ENCODE data around the gene RNF13. TPM values are rescaled to one million over a fixed set of nuclear protein-coding genes. Genes with fewer than 3 reads are reported as not detected.

RNF13 gene
- total RNA-seq, 2 experiments from 2014 or later: 39.1 to 44.1 TPM

GRCh38 chr3:149813367-149814281, 609 bp downstream of the RNF13 start:
- POLR2A ChIA-PET: interaction anchor here (0.7 to 3.2 kb wide), 6 partner anchors 10 to 599 kb away, joined by 3 to 31 read pairs (median 4); partner anchors contain the start of genes COMMD2 and TSC22D2
- peaks cover 19% of the 10 kb centered on the region for H3K4me1 ChIP-seq (ENCODE audit: insufficient read depth, low read length)
- CTCF ChIA-PET: interaction anchor here (0.5 kb wide), 1 partner anchor 858 kb away, joined by 3 read pairs; no protein-coding TSS in a partner anchor

GRCh38 chr3:149815321-149815720, 2.3 kb downstream of the RNF13 start:
- H3K9me3 Mint-ChIP-seq: no peaks in the 10 kb centered on the region
- H3K27me3 ChIP-seq (ENCODE audit: control insufficient read depth in 1 of 2, insufficient read depth in 2 of 2, low read length in 2 of 2): no peaks in the 10 kb centered on the region
- intact Hi-C loops (cut with DNase I, micrococcal nuclease): loop anchor here in 1 of 2 experiments (5.0 to 10.0 kb wide), 4 partner anchors 37 to 949 kb away; partner anchors contain the start of genes GYG1, SIAH2 and TSC22D2
- DNase-seq: peak in 2 of 14 experiments; percentile 26 to 29
- H3K36me3 ChIP-seq (ENCODE audit: insufficient read depth, low read length): no peaks in the 10 kb centered on the region
- no peak overlapping the region for H3K4me3 ChIP-seq (ENCODE audit: low read length)
- H3K4me1 ChIP-seq (ENCODE audit: insufficient read depth, low read length): peaks cover 19% of the 10 kb centered on the region
- CTCF ChIA-PET: no interaction called here
- ATAC-seq (ENCODE audit: poor library complexity): no peak
- H3K36me3 Mint-ChIP-seq (ENCODE audit: low read depth): peaks cover 31% of the 10 kb centered on the region
- H3K4me1 Mint-ChIP-seq (ENCODE audit: low read depth): peaks cover 77% of the 10 kb centered on the region
- TF ChIP-seq CTCF (IDR thresholded peaks at IDR 0.05): no peak
- H3K27ac Mint-ChIP-seq: no peak overlapping the region
- H3K4me3 Mint-ChIP-seq: peak overlapping the region; percentile 98
- H3K9me3 ChIP-seq (ENCODE audit: control insufficient read depth in 1 of 2, insufficient read depth in 1 of 2, low read length in 2 of 2): no peaks in the 10 kb centered on the region
- no peaks in the 10 kb centered on the region for H3K27me3 Mint-ChIP-seq
- H3K27ac ChIP-seq (ENCODE audit: low read depth in 1 of 2, low read length in 2 of 2): no peak overlapping the region
- POLR2A ChIA-PET: interaction anchor here (0.7 to 3.2 kb wide), 2 partner anchors 63 to 156 kb away, joined by 3 to 31 read pairs; partner anchors contain the start of gene COMMD2

More at GRCh38 chr3:149813367-149814281, 609 bp downstream of the RNF13 start:
- no peaks in the 10 kb centered on the region for H3K27me3 ChIP-seq (ENCODE audit: control insufficient read depth in 1 of 2, insufficient read depth in 2 of 2, low read length in 2 of 2)
- H3K27me3 Mint-ChIP-seq: no peaks in the 10 kb centered on the region
- H3K4me3 ChIP-seq (ENCODE audit: low read length): peak overlapping the region; percentile 78
- H3K27ac ChIP-seq (ENCODE audit: low read depth in 1 of 2, low read length in 2 of 2): peak overlapping the region; percentile 86 to 95
- no peaks in the 10 kb centered on the region for H3K36me3 ChIP-seq (ENCODE audit: insufficient read depth, low read length)
- peaks cover 64% of the 10 kb centered on the region for H3K4me1 Mint-ChIP-seq (ENCODE audit: low read depth)
- H3K27ac Mint-ChIP-seq: peak overlapping the region; percentile 96
- H3K9me3 ChIP-seq (ENCODE audit: control insufficient read depth in 1 of 2, insufficient read depth in 1 of 2, low read length in 2 of 2): no peaks in the 10 kb centered on the region
- no peak for TF ChIP-seq CTCF (IDR thresholded peaks at IDR 0.05)
- intact Hi-C loops (cut with DNase I, micrococcal nuclease): loop anchor here (2.0 to 10.0 kb wide), 7 partner anchors 61 to 951 kb away; partner anchors contain the start of genes COMMD2 (in 2 of the 2), EIF2A (in 1 of the 2), GYG1 (in 1 of the 2) and PFN2 (in 1 of the 2)
- ATAC-seq (ENCODE audit: poor library complexity) (peak; percentile 16), DNase-seq (peak in 5 of 14 experiments; percentile 9 to 49 (median 23))
- peaks cover 31% of the 10 kb centered on the region for H3K36me3 Mint-ChIP-seq (ENCODE audit: low read depth)
- H3K4me3 Mint-ChIP-seq: peak overlapping the region; percentile 98
- H3K9me3 Mint-ChIP-seq: no peaks in the 10 kb centered on the region

- intact Hi-C loops (cut with DNase I, micrococcal nuclease): loop anchor here in 1 of 2 experiments (5.0 to 10.0 kb wide), 4 partner anchors 37 to 949 kb away; partner anchors contain the start of genes GYG1, SIAH2 and TSC22D2
- no peak for ATAC-seq (ENCODE audit: poor library complexity)
These were observed 2.7 kb downstream of the RNF13 start for GRCh38 chr3:149815728-149816127.

More at GRCh38 chr3:149815728-149816127, 2.7 kb downstream of the RNF13 start:
- no peaks in the 10 kb centered on the region for H3K36me3 ChIP-seq (ENCODE audit: insufficient read depth, low read length)
- H3K4me1 ChIP-seq (ENCODE audit: insufficient read depth, low read length): peaks cover 19% of the 10 kb centered on the region
- no peak overlapping the region for H3K27ac ChIP-seq (ENCODE audit: low read depth in 1 of 2, low read length in 2 of 2)
- H3K9me3 ChIP-seq (ENCODE audit: control insufficient read depth in 1 of 2, insufficient read depth in 1 of 2, low read length in 2 of 2): no peaks in the 10 kb centered on the region
- H3K27ac Mint-ChIP-seq: no peak overlapping the region
- H3K4me3 Mint-ChIP-seq: peak overlapping the region; percentile 59
- no peaks in the 10 kb centered on the region for H3K27me3 ChIP-seq (ENCODE audit: control insufficient read depth in 1 of 2, insufficient read depth in 2 of 2, low read length in 2 of 2)
- no peaks in the 10 kb centered on the region for H3K9me3 Mint-ChIP-seq
- H3K4me3 ChIP-seq (ENCODE audit: low read length): no peak overlapping the region
- H3K27me3 Mint-ChIP-seq: no peaks in the 10 kb centered on the region
- H3K4me1 Mint-ChIP-seq (ENCODE audit: low read depth): peaks cover 81% of the 10 kb centered on the region
- CTCF ChIA-PET: no interaction called here
- no peak for DNase-seq
- POLR2A ChIA-PET: no interaction called here
- no peak for TF ChIP-seq CTCF (IDR thresholded peaks at IDR 0.05)
- peaks cover 31% of the 10 kb centered on the region for H3K36me3 Mint-ChIP-seq (ENCODE audit: low read depth)

All from CD4-positive, alpha-beta T cell (primary cell).